Measurements from ENCODE around the gene METTL14.

Gene METTL14

DNA sequence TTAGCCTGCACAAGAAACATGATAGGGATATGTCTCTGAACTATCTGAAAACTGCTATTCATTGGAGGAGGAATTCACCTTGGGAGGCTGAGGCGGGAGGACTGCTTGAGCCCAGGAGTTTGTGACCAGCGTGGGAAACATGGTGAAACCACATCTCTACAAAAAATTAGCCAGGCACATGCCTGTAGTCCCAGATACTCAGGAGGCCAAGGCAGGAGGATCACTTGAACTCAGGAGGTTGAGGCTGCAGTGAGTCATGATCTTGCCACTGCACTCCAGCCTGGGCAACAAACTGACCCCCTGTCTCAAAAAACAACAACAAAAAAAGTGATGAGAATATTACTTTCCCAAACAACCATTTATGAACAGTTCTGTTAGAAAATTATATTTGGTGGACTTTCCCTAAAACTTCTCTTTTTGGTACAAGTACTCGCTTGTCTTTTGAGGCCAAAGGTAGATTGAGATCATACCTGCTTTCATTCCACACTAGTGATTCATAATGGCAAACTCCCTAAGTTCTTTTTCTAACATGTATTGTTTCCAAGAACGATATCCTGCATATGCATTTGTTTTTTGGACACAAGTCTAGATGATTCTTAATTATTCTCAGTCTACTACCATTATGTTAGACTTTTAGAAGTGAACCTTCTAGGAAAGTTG, 33.4 kb downstream of the METTL14 start:
- H3K27ac ChIP-seq (ENCODE audit: low read depth, low read length, poor library complexity, severe bottlenecking): no peak overlapping the region

DNA sequence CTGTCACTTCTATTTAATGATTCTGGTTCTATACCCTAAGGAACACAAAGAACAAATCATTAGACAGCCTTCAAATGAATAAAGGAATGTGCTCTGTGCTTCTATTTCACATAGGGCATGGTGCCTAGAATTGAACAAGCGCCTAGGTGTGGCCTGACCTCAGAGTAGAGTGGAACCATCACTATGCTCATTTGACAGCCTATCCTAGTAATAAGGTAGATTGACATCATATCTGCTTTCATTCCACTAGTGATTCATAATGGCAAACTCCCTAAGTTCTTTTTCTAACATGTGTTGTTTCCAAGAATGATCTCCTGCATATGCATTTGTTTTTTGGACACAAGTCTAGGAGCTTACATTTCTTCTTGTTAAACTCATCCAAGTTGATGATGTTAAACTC, 36.6 kb downstream of the METTL14 start:
- TF ChIP-seq, protein P1, sequence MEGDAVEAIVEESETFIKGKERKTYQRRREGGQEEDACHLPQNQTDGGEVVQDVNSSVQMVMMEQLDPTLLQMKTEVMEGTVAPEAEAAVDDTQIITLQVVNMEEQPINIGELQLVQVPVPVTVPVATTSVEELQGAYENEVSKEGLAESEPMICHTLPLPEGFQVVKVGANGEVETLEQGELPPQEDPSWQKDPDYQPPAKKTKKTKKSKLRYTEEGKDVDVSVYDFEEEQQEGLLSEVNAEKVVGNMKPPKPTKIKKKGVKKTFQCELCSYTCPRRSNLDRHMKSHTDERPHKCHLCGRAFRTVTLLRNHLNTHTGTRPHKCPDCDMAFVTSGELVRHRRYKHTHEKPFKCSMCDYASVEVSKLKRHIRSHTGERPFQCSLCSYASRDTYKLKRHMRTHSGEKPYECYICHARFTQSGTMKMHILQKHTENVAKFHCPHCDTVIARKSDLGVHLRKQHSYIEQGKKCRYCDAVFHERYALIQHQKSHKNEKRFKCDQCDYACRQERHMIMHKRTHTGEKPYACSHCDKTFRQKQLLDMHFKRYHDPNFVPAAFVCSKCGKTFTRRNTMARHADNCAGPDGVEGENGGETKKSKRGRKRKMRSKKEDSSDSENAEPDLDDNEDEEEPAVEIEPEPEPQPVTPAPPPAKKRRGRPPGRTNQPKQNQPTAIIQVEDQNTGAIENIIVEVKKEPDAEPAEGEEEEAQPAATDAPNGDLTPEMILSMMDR (IDR thresholded peaks at IDR 0.05; ENCODE audit: low read length): no peak
- no peak for TF ChIP-seq EZH2 (IDR thresholded peaks at IDR 0.05; ENCODE audit: borderline replicate concordance, low read length)
- Histone ChIP-seq H3K9me3 (ENCODE audit: low read length) (no peaks in the 10 kb centered on the region), H3K4me1 (ENCODE audit: insufficient read depth, low read length, severe bottlenecking) (no peaks in the 10 kb centered on the region), H3K9ac (ENCODE audit: low read length) (no peak overlapping the region), H3K4me3 (ENCODE audit: low read depth, low read length, poor library complexity, severe bottlenecking) (no peak overlapping the region), H3K27me3 (ENCODE audit: insufficient read depth, low read length) (no peaks in the 10 kb centered on the region), H3K79me2 (ENCODE audit: insufficient read depth, low read length) (no peaks in the 10 kb centered on the region), H3K9me2 (ENCODE audit: low read depth, low read length) (no peaks in the 10 kb centered on the region), H3K4me2 (ENCODE audit: low read length) (no peak overlapping the region), H3F3A (ENCODE audit: insufficient read depth, low read length) (no peaks in the 10 kb centered on the region), H3K36me3 (ENCODE audit: insufficient read depth, low read length) (peaks cover 12% of the 10 kb centered on the region; the same call in 1 of the 2 replicates), H3K27ac (ENCODE audit: low read depth, low read length, poor library complexity, severe bottlenecking) (no peak overlapping the region), H2AFZ (ENCODE audit: low read length) (no peak overlapping the region), H4K20me1 (ENCODE audit: insufficient read depth, low read length) (no peaks in the 10 kb centered on the region)

More for the DNA sequence above, 33.4 kb downstream of the METTL14 start:
- peaks cover 5% of the 10 kb centered on the region; the same call in 1 of the 2 replicates for H3K36me3 ChIP-seq (ENCODE audit: insufficient read depth, low read length)
- no peaks in the 10 kb centered on the region for H3K9me2 ChIP-seq (ENCODE audit: low read depth, low read length)
- H3K4me3 ChIP-seq (ENCODE audit: low read depth, low read length, poor library complexity, severe bottlenecking): no peak overlapping the region
- H3K79me2 ChIP-seq (ENCODE audit: insufficient read depth, low read length): no peaks in the 10 kb centered on the region
- no peaks in the 10 kb centered on the region for H4K20me1 ChIP-seq (ENCODE audit: insufficient read depth, low read length)
- no peaks in the 10 kb centered on the region for H3K9me3 ChIP-seq (ENCODE audit: low read length)
- no peaks in the 10 kb centered on the region for H3F3A ChIP-seq (ENCODE audit: insufficient read depth, low read length)
- H3K9ac ChIP-seq (ENCODE audit: low read length): no peak overlapping the region
- TF ChIP-seq, protein P1 (IDR thresholded peaks at IDR 0.05; ENCODE audit: low read length): no peak
- no peak overlapping the region for H3K4me2 ChIP-seq (ENCODE audit: low read length)
- H2AFZ ChIP-seq (ENCODE audit: low read length): no peak overlapping the region
- no peaks in the 10 kb centered on the region for H3K4me1 ChIP-seq (ENCODE audit: insufficient read depth, low read length, severe bottlenecking)
- no peaks in the 10 kb centered on the region for H3K27me3 ChIP-seq (ENCODE audit: insufficient read depth, low read length)

DNA sequence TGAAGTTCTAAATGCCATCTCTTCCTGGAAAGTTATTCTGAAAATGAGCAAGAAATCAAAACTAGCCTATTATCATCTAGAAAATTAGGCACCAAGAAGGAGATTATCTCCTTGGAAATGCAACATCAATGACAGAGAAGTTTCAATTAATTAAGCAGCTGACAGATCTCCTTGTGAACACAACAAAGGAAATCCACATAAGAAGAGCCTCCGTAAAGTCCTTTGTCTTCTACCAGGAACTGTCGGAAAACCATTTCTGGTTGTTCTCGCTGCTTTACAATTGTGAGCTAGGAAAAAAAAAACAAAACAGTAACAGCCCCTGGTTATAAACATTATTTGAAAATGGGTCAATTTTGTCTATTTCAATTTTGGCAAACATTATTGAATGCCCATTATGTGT, 38.2 kb downstream of the METTL14 start:
- Histone ChIP-seq H3K9me2 (ENCODE audit: low read depth, low read length) (no peaks in the 10 kb centered on the region), H3K9ac (ENCODE audit: low read length) (no peak overlapping the region), H2AFZ (ENCODE audit: low read length) (no peak overlapping the region), H3K36me3 (ENCODE audit: insufficient read depth, low read length) (peaks cover 23% of the 10 kb centered on the region; the same call in 1 of the 2 replicates), H3K27me3 (ENCODE audit: insufficient read depth, low read length) (no peaks in the 10 kb centered on the region), H3K4me3 (ENCODE audit: low read depth, low read length, poor library complexity, severe bottlenecking) (no peak overlapping the region), H3K4me2 (ENCODE audit: low read length) (no peak overlapping the region), H3F3A (ENCODE audit: insufficient read depth, low read length) (no peaks in the 10 kb centered on the region), H3K27ac (ENCODE audit: low read depth, low read length, poor library complexity, severe bottlenecking) (no peak overlapping the region), H3K9me3 (ENCODE audit: low read length) (no peaks in the 10 kb centered on the region), H3K79me2 (ENCODE audit: insufficient read depth, low read length) (no peaks in the 10 kb centered on the region), H4K20me1 (ENCODE audit: insufficient read depth, low read length) (no peaks in the 10 kb centered on the region), H3K4me1 (ENCODE audit: insufficient read depth, low read length, severe bottlenecking) (no peaks in the 10 kb centered on the region)
- TF ChIP-seq, protein P1 (IDR thresholded peaks at IDR 0.05; ENCODE audit: low read length): no peak
- no peak for TF ChIP-seq EZH2 (IDR thresholded peaks at IDR 0.05; ENCODE audit: borderline replicate concordance, low read length)
